ENCODE results near the gene MAP3K5.

MAP3K5 gene

DNA sequence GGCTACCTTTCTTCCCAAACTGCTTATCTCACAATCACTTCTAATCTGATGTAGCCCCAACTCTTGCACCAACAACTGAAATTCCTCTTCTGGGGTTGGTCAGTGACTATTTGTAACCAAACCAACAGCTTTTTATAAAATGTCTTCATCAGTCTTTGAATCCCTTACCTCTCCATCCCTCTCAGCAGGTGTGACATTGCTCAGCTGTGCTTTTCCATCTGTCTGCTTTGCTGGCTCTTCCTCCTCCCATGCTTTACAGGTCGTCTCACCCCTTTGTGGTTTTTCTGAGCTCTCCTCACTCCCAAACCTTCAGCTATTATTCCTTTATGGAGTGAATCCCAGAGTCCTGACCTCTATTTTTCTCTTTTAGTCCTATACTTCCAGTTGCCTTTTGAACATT is 248.0 kb downstream of the MAP3K5 start:
- DNase-seq (ENCODE audit: low read depth, low spot score): no peak

GRCh38 chr6:136541395-136541794 is 250.9 kb downstream of the MAP3K5 start:
- no peak for DNase-seq (ENCODE audit: low read depth, low spot score)

DNA sequence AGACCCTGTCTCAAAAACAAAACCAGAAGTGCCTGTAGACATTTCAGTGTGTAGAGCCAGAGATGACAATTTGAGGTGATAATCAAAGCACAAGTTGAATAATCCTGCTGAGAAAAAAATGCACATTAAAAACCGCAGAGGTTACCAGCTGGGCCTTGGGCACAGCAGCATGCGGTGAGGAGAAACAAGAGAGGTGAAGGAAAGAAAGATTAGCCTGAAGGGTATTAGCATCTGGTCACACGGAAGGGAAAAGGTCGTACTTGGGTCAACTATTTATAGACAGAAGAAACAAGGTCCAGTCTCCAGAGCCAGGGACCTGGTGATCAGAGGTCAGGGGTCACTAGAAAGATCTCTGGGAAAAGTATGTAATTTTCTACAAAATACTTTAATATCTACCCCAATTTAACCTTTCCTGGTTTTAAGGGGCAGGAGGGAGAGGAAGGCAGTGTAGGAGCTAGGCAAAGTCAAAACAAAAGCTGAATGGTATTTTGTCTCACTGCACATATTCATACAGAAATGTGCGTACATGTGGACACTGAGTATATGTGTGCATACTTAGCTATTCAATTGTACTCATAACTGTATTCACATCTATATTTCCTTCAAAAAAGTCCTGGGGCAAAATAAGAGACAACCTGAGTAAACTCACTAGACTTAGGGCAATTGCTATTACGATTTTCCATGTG is 252.2 kb downstream of the MAP3K5 start:
- DNase-seq (ENCODE audit: low read depth, low spot score): no peak

GRCh38 chr6:136538836-136539235 is 253.4 kb downstream of the MAP3K5 start:
- DNase-seq (ENCODE audit: low read depth, low spot score): no peak

- DNase-seq (ENCODE audit: low read depth, low spot score): no peak
These were observed 256.2 kb downstream of the MAP3K5 start for GRCh38 chr6:136535880-136536650.

DNA sequence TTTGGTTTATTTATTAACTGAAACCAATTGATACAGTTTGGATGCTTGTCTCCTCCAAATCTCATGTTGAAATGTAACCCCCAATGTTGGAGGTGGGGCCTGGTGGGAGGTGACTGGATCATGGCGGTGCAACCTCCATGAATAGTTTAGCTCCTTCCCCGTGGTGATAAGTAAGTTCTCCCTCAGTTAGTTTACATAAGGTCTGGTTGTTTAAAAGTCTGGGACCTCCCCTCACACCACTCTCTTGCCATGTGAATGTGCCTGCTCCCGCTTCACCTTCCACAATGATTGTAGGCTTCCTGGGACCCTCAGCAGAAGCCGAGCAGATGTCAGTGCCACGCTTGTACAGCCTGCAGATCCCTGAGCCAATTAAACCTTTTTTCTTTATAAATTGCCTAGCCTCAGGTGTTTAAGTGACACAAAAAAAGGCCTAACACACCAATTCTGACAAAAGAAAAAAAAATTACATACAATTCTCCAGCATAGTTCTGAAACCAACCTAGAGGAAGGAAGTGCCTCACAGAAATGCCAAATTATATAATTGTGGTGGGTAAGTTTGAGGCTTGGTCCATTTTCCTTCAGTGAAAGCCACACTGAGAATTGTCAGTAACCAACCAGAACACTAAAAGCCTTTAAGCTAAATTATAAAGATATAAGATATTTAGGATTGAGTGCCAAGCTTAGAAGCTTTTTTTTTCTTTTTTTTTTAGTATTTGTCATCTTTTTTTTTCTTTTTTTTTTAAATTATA is 257.1 kb downstream of the MAP3K5 start:
- DNase-seq (ENCODE audit: low read depth, low spot score): no peak

- DNase-seq (ENCODE audit: low read depth, low spot score): no peak
These were observed 258.0 kb downstream of the MAP3K5 start for GRCh38 chr6:136534268-136534667.

DNA sequence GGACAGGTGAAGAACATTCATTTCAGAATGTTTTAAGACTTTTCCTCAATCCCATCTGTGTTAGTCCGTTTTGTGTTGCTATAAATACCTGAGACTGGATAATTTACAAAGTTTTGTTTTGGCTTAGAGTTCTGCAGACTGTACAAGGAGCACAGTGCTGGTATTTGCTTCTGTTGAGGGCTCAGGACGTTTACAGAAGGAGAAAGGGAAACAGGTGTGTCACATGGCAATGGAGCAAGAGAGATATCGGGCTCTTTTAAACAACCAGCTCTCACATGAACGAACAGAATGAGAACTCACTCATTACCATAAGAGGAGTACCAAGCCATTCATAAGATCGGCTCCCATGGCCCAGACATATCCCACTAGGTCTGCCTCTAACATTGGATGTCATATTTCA is 258.8 kb downstream of the MAP3K5 start:
- DNase-seq (ENCODE audit: low read depth, low spot score): no peak

- no peak for DNase-seq (ENCODE audit: low read depth, low spot score)
These were observed 260.2 kb downstream of the MAP3K5 start for GRCh38 chr6:136532030-136532429.

DNA sequence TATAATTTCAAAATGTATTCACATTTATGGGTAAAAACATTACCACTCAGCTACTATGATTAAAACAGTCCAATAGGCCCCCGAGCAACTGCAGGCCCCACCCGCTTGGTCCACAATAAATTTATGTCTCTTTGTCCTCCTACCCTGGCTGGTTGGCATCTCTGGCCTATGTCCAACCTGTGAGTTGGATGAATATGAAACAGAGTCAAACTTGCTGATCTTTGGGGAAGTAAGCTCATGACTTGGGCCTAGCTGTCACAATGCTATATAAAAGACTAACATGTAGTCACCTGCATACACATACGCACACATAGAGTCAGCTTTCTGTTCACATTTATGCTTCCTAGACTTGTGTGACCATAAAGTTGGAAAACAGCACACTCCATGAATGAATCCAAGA is 262.6 kb downstream of the MAP3K5 start:
- no peak for DNase-seq (ENCODE audit: low read depth, low spot score)

DNA sequence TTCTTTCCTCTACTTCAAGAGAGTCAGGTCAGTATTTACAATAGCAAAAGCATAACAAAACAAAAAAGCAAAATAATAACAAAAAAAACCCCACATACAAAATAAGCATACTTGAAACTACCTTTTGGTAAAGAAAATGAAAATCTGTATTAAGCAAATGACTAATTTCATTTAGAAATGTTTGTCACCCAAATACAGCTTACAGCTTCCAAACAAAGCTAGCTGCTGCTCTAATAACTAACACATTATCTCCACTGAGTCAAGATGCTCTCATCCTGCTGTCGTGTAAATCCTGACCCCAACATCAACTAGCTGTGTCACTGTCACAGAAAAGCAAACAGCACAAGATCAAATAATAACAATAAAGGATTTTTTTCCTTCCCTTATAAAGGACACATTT is 263.8 kb downstream of the MAP3K5 start:
- no peak for DNase-seq (ENCODE audit: low read depth, low spot score)

DNA sequence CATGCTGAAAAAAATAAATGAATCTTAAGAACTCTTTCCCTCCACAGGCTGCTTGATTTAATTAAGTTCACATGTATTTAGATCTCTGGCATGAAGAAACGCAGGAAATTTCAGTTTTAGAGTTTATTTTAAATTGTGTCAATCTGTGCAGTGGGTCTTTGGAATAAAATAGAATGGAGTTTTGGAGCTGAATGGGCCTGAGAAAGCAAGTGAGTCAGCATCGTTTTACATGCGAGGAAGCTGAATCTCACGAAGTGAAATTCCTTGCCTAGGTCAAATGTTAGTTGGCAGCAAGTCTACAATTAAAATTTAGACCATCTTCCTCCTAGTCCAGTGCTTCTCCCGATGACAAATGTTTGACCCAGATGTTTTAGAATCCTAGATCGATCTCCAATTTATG is 264.4 kb downstream of the MAP3K5 start:
- DNase-seq (ENCODE audit: low read depth, low spot score): no peak

DNA sequence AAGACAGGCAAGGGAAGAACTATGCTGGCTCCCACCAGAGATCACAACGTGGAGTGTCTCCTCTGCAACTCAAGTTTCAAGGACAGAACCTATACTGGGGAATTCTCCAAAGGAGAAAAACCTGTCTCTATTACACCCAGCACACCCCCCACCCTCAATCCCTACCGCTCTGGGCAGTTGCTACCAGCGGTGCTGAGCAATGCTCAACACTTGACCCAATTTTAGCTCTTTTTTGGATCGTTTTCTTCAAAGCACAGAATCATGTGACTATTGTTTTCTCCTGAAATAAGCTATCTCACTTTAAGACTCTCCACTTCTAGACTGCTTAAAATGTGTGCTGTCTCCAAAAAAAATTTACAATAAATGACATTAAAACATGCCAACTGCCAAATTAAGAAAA is 265.3 kb downstream of the MAP3K5 start:
- no peak for DNase-seq (ENCODE audit: low read depth, low spot score)

- no peak for DNase-seq (ENCODE audit: low read depth, low spot score)
These were observed 265.9 kb downstream of the MAP3K5 start for GRCh38 chr6:136526196-136526930.

- no peak for DNase-seq (ENCODE audit: low read depth, low spot score)
These were observed 266.6 kb downstream of the MAP3K5 start for GRCh38 chr6:136525586-136526195.

DNA sequence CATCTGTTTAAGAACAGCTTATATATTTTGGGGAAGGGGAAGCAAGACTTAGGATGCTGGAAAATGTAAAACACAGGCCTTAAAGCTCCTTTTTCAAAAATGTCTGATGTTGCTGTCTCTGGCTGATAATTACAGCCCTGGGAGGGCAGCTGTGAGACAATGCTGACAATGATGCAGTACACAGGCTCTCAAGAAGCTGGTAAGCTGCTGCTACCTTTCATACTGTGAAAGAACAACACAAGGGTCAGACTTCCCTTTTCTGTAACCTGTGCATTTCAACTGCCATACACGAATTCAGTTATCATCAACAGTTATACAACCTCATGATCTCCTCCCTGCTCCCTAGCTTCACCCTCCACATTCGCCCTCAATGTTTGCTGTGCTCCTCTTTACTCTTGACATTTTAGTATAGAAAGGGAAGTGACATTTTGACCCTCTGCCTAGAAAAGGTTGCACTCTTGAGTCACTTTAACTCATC is 267.3 kb downstream of the MAP3K5 start:
- DNase-seq (ENCODE audit: low read depth, low spot score): no peak

DNA sequence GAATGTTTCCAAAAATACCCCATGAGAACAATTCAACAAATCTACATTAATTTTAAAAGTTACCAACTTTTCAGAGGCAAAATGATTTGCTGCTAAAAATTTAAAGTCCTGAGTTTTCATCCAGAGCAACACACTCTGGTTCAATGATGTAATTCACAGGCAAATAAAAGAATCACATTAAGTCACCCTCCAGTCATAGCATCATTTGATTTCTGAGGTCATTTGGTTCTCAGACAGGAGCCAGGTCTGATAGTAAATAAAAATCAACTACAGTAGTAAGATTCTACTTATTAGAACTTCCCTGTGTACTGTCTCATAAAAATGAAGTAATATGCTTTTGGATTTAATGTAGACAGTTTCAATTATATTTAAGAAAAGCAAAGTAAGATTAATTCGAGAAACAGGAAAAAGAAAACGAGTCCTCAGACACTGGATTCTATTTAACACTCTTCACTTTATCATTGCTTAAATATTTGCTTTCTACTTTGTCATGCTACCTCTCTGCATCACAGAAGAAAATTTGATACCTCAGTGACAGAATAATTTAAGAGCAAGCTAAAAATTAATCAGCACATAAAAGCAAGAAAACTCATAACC is 267.8 kb downstream of the MAP3K5 start:
- DNase-seq (ENCODE audit: low read depth, low spot score): no peak

- DNase-seq (ENCODE audit: low read depth, low spot score): no peak
These were observed 269.1 kb downstream of the MAP3K5 start for GRCh38 chr6:136523196-136523595.

DNA sequence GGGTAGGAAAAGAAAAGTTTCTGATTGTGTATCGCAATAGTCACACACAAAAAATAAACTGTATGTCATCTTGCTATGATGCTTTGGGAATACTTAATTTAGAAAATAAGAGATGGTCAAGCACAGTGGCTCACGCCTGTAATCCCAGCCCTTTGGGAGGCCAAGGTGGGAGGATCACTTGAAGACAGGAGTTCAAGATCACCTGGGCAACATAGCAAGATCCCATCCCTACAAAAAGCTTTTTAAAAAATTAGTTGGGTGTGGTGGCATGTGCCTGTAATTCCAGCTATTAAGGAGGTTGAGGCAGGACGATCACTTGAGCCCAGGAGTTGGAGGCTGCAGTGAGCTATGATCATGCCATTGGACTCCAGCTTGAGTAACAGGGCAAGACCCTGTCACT is 269.6 kb downstream of the MAP3K5 start:
- no peak for DNase-seq (ENCODE audit: low read depth, low spot score)

- DNase-seq (ENCODE audit: low read depth, low spot score): no peak
These were observed 270.4 kb downstream of the MAP3K5 start for GRCh38 chr6:136521911-136522310.

DNA sequence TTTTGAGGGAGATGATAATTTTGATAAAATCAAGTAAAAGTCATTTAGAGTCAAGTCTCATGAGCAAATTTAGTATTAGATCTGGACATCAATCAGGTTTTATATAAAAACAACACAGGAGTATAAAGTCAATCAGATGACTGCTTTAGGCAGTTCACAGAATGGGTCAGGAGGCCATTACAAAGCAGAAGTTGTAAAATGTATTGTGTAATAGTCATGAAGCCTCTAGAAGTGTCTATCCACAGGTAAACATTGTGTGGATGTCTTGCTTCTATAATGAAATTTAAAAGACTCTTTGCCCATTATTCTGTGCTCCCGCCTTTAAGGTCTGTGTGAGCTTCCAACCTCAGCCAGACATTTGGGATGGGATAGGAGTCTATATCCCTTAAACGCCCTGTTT is 270.9 kb downstream of the MAP3K5 start:
- DNase-seq (ENCODE audit: low read depth, low spot score): no peak
